ENCODE data around the gene NBEA. TPM values are rescaled to one million over a fixed set of nuclear protein-coding genes. Genes with fewer than 3 reads are reported as not detected.

NBEA gene
- total RNA-seq, 1 experiment from 2014 or later = 3.3 TPM

GRCh38 chr13:35474496-35475211 lies 532.6 kb downstream of the NBEA start:
- POLR2A ChIA-PET = no interaction called here
- TF ChIP-seq CTCF (IDR thresholded peaks at IDR 0.05; ENCODE audit: unreplicated experiment) = no peak
- H3K4me1 Mint-ChIP-seq (ENCODE audit: insufficient read depth, unreplicated experiment) = no peaks in the 10 kb centered on the region
- no TSS peak for BruUV-seq (replicated peaks)
- intact Hi-C loops (cut with micrococcal nuclease) = no loop called here
- H3K36me3 Mint-ChIP-seq (ENCODE audit: insufficient read depth, unreplicated experiment) = no peaks in the 10 kb centered on the region
- H3K27ac Mint-ChIP-seq (ENCODE audit: low read depth, unreplicated experiment) = no peak overlapping the region
- H3K27me3 Mint-ChIP-seq (ENCODE audit: insufficient read depth, unreplicated experiment) = no peaks in the 10 kb centered on the region
- no peak for DNase-seq (ENCODE audit: unreplicated experiment)
- no peaks in the 10 kb centered on the region for H3K9me3 Mint-ChIP-seq (ENCODE audit: unreplicated experiment)
- no peak overlapping the region for H3K4me3 Mint-ChIP-seq (ENCODE audit: unreplicated experiment)
- CTCF ChIA-PET = no interaction called here

GRCh38 chr13:35475212-35475959 lies 533.3 kb downstream of the NBEA start:
- no peak for DNase-seq (ENCODE audit: unreplicated experiment)
- no peak for TF ChIP-seq CTCF (IDR thresholded peaks at IDR 0.05; ENCODE audit: unreplicated experiment)
- H3K27ac Mint-ChIP-seq (ENCODE audit: low read depth, unreplicated experiment) = no peak overlapping the region
- intact Hi-C loops (cut with micrococcal nuclease) = no loop called here
- H3K36me3 Mint-ChIP-seq (ENCODE audit: insufficient read depth, unreplicated experiment) = no peaks in the 10 kb centered on the region
- H3K4me3 Mint-ChIP-seq (ENCODE audit: unreplicated experiment) = no peak overlapping the region
- no TSS peak for BruUV-seq (replicated peaks)
- H3K27me3 Mint-ChIP-seq (ENCODE audit: insufficient read depth, unreplicated experiment) = no peaks in the 10 kb centered on the region
- H3K4me1 Mint-ChIP-seq (ENCODE audit: insufficient read depth, unreplicated experiment) = no peaks in the 10 kb centered on the region
- ChIA-PET POLR2A (no interaction called here), CTCF (no interaction called here)
- H3K9me3 Mint-ChIP-seq (ENCODE audit: unreplicated experiment) = no peaks in the 10 kb centered on the region

GRCh38 chr13:35475960-35476943 lies 534.2 kb downstream of the NBEA start, which contains the start of gene MAB21L1:
Gene MAB21L1, minus strand, starts transcription at chr13:35476689. Its CDS starts 551 bp downstream, at chr13:35476138.
- ChIA-PET CTCF (no interaction called here), POLR2A (no interaction called here)
- no peaks in the 10 kb centered on the region for H3K36me3 Mint-ChIP-seq (ENCODE audit: insufficient read depth, unreplicated experiment)
- H3K27me3 Mint-ChIP-seq (ENCODE audit: insufficient read depth, unreplicated experiment) = no peaks in the 10 kb centered on the region
- no peaks in the 10 kb centered on the region for H3K4me1 Mint-ChIP-seq (ENCODE audit: insufficient read depth, unreplicated experiment)
- no peak within 1 kb of the TSS for H3K27ac Mint-ChIP-seq (ENCODE audit: low read depth, unreplicated experiment)
- TF ChIP-seq CTCF (IDR thresholded peaks at IDR 0.05; ENCODE audit: unreplicated experiment) = no peak
- intact Hi-C loops (cut with micrococcal nuclease) = no loop called here
- H3K9me3 Mint-ChIP-seq (ENCODE audit: unreplicated experiment) = no peaks in the 10 kb centered on the region
- H3K4me3 Mint-ChIP-seq (ENCODE audit: unreplicated experiment) = no peak within 1 kb of the TSS
- BruUV-seq (replicated peaks) = no TSS peak
- no peak for DNase-seq (ENCODE audit: unreplicated experiment)

Data from MCF 10A (cell line).